GM12878 (cell line): ENCODE measurements around the gene ERP44. TPM values are rescaled to one million over a fixed set of nuclear protein-coding genes. Genes with fewer than 3 reads are reported as not detected.

ENCODE experiments used
- ATAC-seq: fragments of 200-7000 bp; cut with Tn5 transposase; 3 replicates; pipeline ENCODE4 v1.9.1; 2020; ENCODE audit warnings: mild to moderate bottlenecking, moderate library complexity
- BruUV-seq: library from RNA; stranded (reverse); fragments of 400-500 nt; replicated peaks from 2 replicates; lab custom pipeline; 2021; lab: Mats Ljungman, UMichigan
- CTCF ChIA-PET: fragments of 300-600 bp; sonication (Branson Sonifier 250); formaldehyde crosslinking; extraction: SDS; loops from one replicate; lab custom pipeline; 2021; ENCODE audit warnings: inconsistent platforms; lab: Yijun Ruan, JAX
- POLR2A ChIA-PET: fragments of 350-600 bp; formaldehyde crosslinking; extraction: SDS; loops from one replicate; lab custom pipeline; 2021; ENCODE audit warnings: inconsistent platforms; lab: Charles Lee
- RAD21 ChIA-PET: fragments of 300-600 bp; sonication (Branson Sonifier 250); formaldehyde crosslinking; loops from one replicate; lab custom pipeline; 2023; ENCODE audit warnings: antibody characterized with exemption; ENCODE audit not compliant: unreplicated experiment; lab: Charles Lee
- SMC1A ChIA-PET: fragments of 300-600 bp; sonication (Branson Sonifier 250); formaldehyde crosslinking; loops from one replicate; lab custom pipeline; 2023; ENCODE audit not compliant: unreplicated experiment, uncharacterized antibody; lab: Charles Lee
- DNase-seq: peaks from one replicate; pipeline ENCODE4 v3.0.0-alpha.2; 2011; ENCODE audit warnings: low read depth, low spot score
- FAIRE-seq: peaks from 3 replicates; lab custom pipeline; 2011; peaks lifted over from hg19 to GRCh38; lab: Jason Lieb, UNC
- H2AFZ ChIP-seq: 2 replicates; pipeline ENCODE4 v1.6.0; 2011; ENCODE audit warnings: low read depth, low read length, control low read depth; ENCODE audit not compliant: control insufficient read depth
- H3K27ac ChIP-seq: 2 replicates; pipeline ENCODE4 v1.5.1; 2011; ENCODE audit warnings: control low read depth; ENCODE audit not compliant: control insufficient read depth, insufficient read depth
- H3K27me3 ChIP-seq, 2 experiments: replicated peaks in 1 of 2; 2 replicates each; pipeline versions ENCODE4 v1.6.0 to v1.6.1; 2011; ENCODE audit warnings: low read length in 1 of 2; ENCODE audit not compliant: control insufficient read depth in 2 of 2, insufficient read depth in 2 of 2
- H3K36me3 ChIP-seq, 2 experiments: 2 replicates each; pipeline ENCODE4 v1.5.1; 2011; ENCODE audit warnings: low read length in 1 of 2; ENCODE audit not compliant: control insufficient read depth in 2 of 2, insufficient read depth in 2 of 2
- H3K4me1 ChIP-seq: 2 replicates; pipeline ENCODE4 v1.6.1; 2011; ENCODE audit warnings: mild to moderate bottlenecking, low read length, moderate library complexity, mixed read lengths; ENCODE audit not compliant: control insufficient read depth, insufficient read depth
- H3K4me2 ChIP-seq: 2 replicates; pipeline ENCODE4 v1.6.0; 2011; ENCODE audit warnings: control low read depth; ENCODE audit not compliant: control insufficient read depth, insufficient read depth
- H3K4me3 ChIP-seq: fragments of 200-600 bp; sonication (generic); 2 replicates; pipeline ENCODE4 v1.5.1; 2016
- H3K79me2 ChIP-seq: 2 replicates; pipeline ENCODE4 v1.6.0; 2011; ENCODE audit warnings: low read length; ENCODE audit not compliant: control insufficient read depth, insufficient read depth
- H3K9ac ChIP-seq: 2 replicates; pipeline ENCODE4 v1.8.0; 2011; ENCODE audit warnings: low read length, control low read depth, mixed read lengths; ENCODE audit not compliant: control insufficient read depth, insufficient read depth
- H3K9me3 ChIP-seq: replicated peaks from 3 replicates; pipeline ENCODE4 v1.5.1; 2011; ENCODE audit warnings: mild to moderate bottlenecking, low read length; ENCODE audit not compliant: control insufficient read depth, insufficient read depth
- H4K20me1 ChIP-seq: 2 replicates; pipeline ENCODE4 v1.6.0; 2011; ENCODE audit not compliant: control insufficient read depth, insufficient read depth
- BCL3 ChIP-seq: IDR thresholded peaks from 2 replicates; pipeline ENCODE4 v1.6.1; 2011; ENCODE audit warnings: borderline replicate concordance, low read depth, mild to moderate bottlenecking, moderate library complexity, low read length; ENCODE audit not compliant: insufficient read depth, poor library complexity, severe bottlenecking
- BMI1 ChIP-seq: fragments of 450-650 bp; IDR thresholded peaks from 2 replicates; pipeline ENCODE4 v1.6.1; 2016; ENCODE audit warnings: mild to moderate bottlenecking, moderate library complexity, borderline replicate concordance
- CHD4 ChIP-seq: fragments of 200-600 bp; sonication (generic); IDR thresholded peaks from 2 replicates; pipeline ENCODE4 v1.6.1; 2016; ENCODE audit warnings: mild to moderate bottlenecking
- IRF4 ChIP-seq: IDR thresholded peaks from 2 replicates; pipeline ENCODE4 v1.6.1; 2011; ENCODE audit warnings: low read depth, low read length
- NR2C1 ChIP-seq: fragments of 450-650 bp; IDR thresholded peaks from 2 replicates; pipeline ENCODE4 v1.6.1; 2017; ENCODE audit warnings: antibody characterized with exemption, mild to moderate bottlenecking, moderate library complexity
- RFX5 ChIP-seq: IDR thresholded peaks from 2 replicates; pipeline ENCODE4 v1.6.1; 2011; ENCODE audit warnings: low read depth, low read length, improper control_type of control experiment
- SIN3A ChIP-seq: IDR thresholded peaks from 2 replicates; pipeline ENCODE4 v1.6.1; 2012; ENCODE audit warnings: low read depth, low read length, improper control_type of control experiment
- SREBF2 ChIP-seq: IDR thresholded peaks from 2 replicates; pipeline ENCODE4 v1.6.1; 2012; ENCODE audit warnings: mild to moderate bottlenecking, low read length
- WRNIP1 ChIP-seq: IDR thresholded peaks from 2 replicates; pipeline ENCODE4 v1.6.1; 2011; ENCODE audit warnings: low read depth, low read length, improper control_type of control experiment, borderline replicate concordance
- YY1 ChIP-seq: IDR thresholded peaks from 2 replicates; pipeline ENCODE4 v1.6.1; 2011; ENCODE audit warnings: low read depth, mild to moderate bottlenecking, low read length
- ZBTB11 ChIP-seq: fragments of 450-650 bp; formaldehyde crosslinking; IDR thresholded peaks from 2 replicates; pipeline ENCODE4 v1.5.0; 2022; ENCODE audit warnings: mild to moderate bottlenecking, missing genetic modification characterization
- ZNF687 ChIP-seq: fragments of 450-650 bp; IDR thresholded peaks from 2 replicates; pipeline ENCODE4 v1.6.1; 2017; ENCODE audit warnings: mild to moderate bottlenecking, moderate library complexity
- WGBS: methylation state at CpG from one replicate; pipeline ENCODE4 v1.1.6; 2016; ENCODE audit warnings: low lambda C conversion rate; ENCODE audit not compliant: insufficient replicate concordance, insufficient coverage; ENCODE audit errors: missing lambda C conversion rate; 5-methylcytosine and 5-hydroxymethylcytosine counted together
- in situ Hi-C: fragments of 300-500 bp; cut with MboI; formaldehyde crosslinking; loops from 9 replicates; pipeline ENCODE4 v1.14.3; 2018; ENCODE audit warnings: mixed read lengths
- intact Hi-C: fragments of 100-400 bp; cut with micrococcal nuclease; formaldehyde crosslinking; loops from one replicate; pipeline ENCODE4 v1.14.2; 2022; ENCODE audit not compliant: unreplicated experiment
- polyA plus RNA-seq, 11 experiments: library from polyadenylated mRNA; depleted of rRNA in 4 of 11; unstranded in 6 of 11; stranded (reverse) in 5 of 11; fragments of >200 nt; fragmentation: Nextera tagmentation in 4 of 11; fragmentation: Illumina TruSeq in 1 of 11; extraction: Ambion mirVana in 4 of 11; extraction: Trizol in 1 of 11; gene quantifications; 1 replicate in 1 of 11; 2 replicates in 10 of 11; pipeline versions ENCODE4 v1.2.1 to v1.2.3, GENCODE V29; 2011 to 2016; ENCODE audit warnings: inconsistent platforms in 2 of 11, missing spikeins in 2 of 11, low read depth in 1 of 11
- total RNA-seq, 4 experiments: library from RNA; depleted of rRNA in 3 of 4; stranded (reverse); fragments of >200 nt in 3 of 4; fragmentation: Illumina TruSeq in 1 of 4; extraction: Trizol in 1 of 4; gene quantifications; 2 replicates each; pipeline versions ENCODE4 v1.2.1 to v1.2.3, GENCODE V29; 2013 to 2021

Gene ERP44
- total and polyA plus RNA-seq, 10 of the 15 experiments (the other 5 are each of a cell fraction or from before 2014, with no cell fraction given): 11.5 to 52.4 (median 20.2) TPM

GRCh38 chr9:99980598-99980997, 118.2 kb downstream of the ERP44 start (continued):
- TF ChIP-seq ZBTB11 (CRISPR knock-in tag) (no peak), YY1 (no peak), RFX5 (no peak), CHD4 (no peak), WRNIP1 (no peak), SIN3A (no peak), IRF4 (no peak), NR2C1 (no peak)

- Histone ChIP-seq H3K9ac (no peak overlapping the region), H2AFZ (no peak overlapping the region), H3K36me3 (peaks cover 0 to 12% of the 10 kb centered on the region in 2 experiments; a peak in 1 of 4 replicates), H3K79me2 (no peaks in the 10 kb centered on the region), H3K9me3 (no peaks in the 10 kb centered on the region), H4K20me1 (no peaks in the 10 kb centered on the region), H3K4me3 (no peak overlapping the region), H3K4me1 (no peaks in the 10 kb centered on the region), H3K4me2 (no peak overlapping the region), H3K27me3 (no peaks in the 10 kb centered on the region), H3K27ac (no peak overlapping the region)
- ChIA-PET RAD21 (interaction anchor here (1.4 kb wide), 1 partner anchor 154 kb away, joined by 3 read pairs; no protein-coding TSS in a partner anchor), POLR2A (no interaction called here), CTCF (interaction anchor here (1.0 to 1.3 kb wide), 2 partner anchors 23 to 60 kb away, joined by 3 read pairs; no protein-coding TSS in a partner anchor), SMC1A (interaction anchor here (0.7 to 3.9 kb wide), 7 partner anchors 18 to 228 kb away, joined by 3 to 10 read pairs (median 3); no protein-coding TSS in a partner anchor)
- no peak for FAIRE-seq
- intact Hi-C loops: no loop called here
- 93% methylated on average over 1 of the region's 1 CpG for WGBS
- ATAC-seq: no peak
- in situ Hi-C loops: no loop called here
- no peak for DNase-seq
- TF ChIP-seq ZNF687 (no peak), BCL3 (no peak), BMI1 (no peak), SREBF2 (no peak)
- BruUV-seq: no TSS peak
Observed at GRCh38 chr9:99978221-99978620, 120.6 kb downstream of the ERP44 start.
